Stimulated activated CD4-positive, alpha-beta T cell treated with anti-CD3 and anti-CD28 coated beads, TNF-alpha, amount 100 ng/mL, for 48 hours (primary cell): ENCODE results near the gene TRAFD1.

Source experiments
- DNase-seq, 3 donors: peaks; one replicate each; pipeline ENCODE4 v3.0.0-alpha.2; 2020; ENCODE audit warnings: low read depth in 3 of 3

Gene TRAFD1

DNA sequence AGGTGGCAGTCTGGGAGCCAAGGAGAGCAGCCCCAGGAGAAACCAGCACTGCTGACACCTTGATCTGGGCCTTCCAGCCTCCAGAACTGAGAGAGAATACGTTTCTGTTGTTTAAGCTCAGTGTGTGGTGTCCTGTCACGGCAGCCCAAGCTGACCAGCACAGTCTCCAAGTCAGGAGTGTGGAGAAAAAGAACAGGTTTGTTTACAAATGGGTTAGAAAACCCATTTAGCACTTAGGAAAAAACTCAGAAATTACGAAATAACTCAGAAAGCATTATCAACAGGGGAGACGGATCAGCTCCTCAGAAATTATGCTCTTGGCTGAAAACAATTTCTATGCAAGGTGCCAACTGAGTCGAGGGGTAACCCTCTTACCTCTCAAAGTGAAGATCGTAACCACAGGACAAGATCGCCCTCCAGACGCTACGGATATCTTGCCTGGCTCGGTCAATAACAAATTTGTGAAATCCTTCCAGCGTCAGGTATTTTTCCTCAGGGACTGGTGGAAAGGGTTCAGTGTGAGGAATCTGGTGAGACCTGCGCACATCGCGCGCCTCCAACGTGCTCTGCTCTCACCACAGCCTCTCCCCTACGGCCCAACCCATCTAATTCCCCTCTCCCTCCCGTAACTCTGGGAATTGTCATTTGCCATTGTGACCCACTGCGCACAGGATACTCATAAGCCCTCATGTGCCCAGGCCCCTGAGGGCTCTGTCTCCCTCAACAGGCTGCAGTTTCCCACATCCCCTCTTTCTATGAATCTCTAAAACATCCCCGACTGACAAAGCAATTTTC, 50.2 kb downstream of the TRAFD1 start:
- no peak for DNase-seq

DNA sequence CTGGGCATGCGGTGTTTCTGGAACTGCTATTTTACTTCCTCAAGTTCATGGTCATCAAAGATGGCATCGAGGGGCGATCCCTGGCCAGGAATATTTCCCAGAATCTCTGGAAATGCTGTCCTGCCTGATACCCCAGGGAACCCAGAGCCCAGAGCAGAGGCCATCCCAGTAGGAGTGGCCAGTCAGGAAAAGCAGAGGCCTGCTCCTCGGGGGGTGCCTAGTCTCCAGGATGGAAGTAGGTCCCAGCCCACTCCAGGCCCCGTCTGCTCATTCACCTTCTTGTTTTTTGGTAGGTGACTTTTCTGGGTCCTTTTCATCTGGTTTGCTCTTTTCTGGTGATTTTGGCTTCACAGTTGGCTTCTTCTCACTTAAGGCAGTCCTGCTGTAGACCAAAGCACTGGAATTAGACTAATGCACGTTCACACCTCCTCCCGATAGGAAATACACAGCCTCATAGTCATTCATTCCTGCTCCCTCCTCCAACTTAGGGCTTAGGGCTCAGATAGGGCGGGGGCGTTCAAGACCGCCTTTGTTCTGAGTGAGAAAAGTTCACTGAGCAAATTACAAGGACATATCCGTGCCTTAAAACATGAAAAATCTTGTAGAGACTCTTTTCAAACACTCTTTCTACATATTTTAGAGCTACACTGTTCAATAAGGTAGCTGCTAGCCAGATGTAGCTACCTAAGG, 51.1 kb downstream of the TRAFD1 start:
- no peak for DNase-seq

DNA sequence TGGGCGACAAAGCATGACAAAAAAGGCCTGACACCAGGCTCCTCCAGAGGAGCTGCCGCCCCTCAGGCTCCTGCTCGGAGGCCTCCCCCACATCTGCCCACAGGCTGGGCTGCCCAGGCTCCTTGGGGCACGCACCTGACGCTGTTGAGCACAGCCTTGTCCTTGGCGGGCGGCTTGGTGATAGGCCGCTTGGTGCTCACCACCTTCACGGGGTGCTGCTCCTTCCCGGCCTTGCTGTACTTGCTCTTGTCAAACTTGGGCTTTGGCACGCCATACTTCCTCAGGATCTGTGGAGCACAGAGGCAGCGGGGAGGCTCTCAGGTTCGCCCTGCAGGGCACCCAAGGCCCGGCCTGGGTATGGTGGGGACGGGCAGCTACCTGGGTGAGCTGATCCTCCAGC, 53.4 kb downstream of the TRAFD1 start:
- DNase-seq: no peak

DNA sequence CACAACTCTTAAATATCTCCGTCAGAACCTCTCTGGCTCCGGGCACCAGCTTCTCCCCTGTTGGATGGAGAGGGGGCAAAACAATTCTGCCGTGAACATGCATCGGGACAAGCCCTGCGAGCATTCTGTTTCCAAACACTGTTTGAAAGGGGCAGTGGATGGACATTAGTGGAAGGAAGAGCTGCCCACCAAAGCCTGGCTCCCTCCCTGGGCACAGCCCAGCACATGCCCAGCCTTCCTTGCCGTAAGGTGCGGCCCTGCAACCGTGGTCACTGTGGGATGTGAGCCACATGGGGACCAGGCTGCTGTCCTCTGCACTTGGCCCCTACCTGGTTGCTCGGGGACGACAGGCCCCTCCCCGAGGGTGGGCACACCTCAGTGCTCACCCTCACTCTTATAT, 54.0 kb downstream of the TRAFD1 start:
- DNase-seq: no peak

DNA sequence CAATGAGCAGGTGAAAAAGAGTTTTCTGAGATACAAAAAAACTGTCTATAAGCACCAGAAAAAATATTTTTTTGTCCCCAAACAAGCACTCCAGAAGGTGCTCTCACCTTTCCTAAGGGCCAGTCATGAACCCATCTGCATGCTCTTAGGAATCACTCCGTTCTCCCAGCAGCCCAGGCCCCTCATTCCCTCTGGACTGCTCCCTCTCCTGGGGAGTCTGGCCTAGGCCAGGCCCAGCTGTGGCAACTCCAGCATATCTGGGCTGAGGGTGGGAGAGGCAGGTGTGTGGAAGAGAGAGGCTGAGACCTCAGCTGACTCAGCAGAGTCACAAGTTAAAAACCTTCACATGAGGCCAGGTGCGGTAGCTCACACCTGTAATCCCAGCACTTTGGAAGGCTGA, 54.6 kb downstream of the TRAFD1 start:
- DNase-seq: no peak

DNA sequence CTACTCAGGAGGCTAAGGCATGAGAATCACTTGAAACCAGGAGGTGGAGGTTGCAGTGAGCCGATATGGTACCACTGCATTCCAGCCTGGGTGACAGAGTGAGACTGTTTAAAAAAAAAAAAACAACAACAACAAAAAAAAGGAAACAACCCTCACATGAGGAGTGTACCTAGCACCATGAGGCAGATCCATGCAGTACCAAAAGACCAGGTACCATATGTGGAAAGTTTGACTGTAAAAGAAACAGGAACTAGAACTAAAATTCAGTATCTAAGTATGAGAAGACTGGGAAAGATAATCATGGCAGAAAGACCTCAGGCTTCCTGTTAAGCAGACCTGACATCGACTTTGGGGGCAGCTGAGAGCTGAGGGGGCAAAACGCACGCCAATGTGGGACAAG, 55.1 kb downstream of the TRAFD1 start:
- DNase-seq: no peak

DNA sequence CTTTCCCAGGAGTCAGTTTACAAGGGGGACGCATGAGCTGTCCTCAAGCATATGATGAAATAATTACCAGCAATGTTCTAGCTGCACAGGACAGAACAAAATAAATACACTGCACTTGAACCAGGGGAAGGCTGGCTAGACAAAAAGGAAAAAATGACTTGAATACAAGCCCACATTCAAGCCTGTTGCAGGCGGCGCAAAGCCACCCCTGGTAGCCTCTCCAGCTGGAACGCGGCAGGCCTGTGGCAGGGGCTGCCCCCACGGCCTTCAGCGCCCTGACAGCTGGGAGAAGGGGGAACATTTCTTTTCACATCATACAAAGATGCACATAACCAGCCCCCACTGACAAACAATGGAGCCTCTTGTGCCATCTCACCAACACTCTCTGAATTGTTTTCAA, 57.1 kb downstream of the TRAFD1 start:
- no peak for DNase-seq

DNA sequence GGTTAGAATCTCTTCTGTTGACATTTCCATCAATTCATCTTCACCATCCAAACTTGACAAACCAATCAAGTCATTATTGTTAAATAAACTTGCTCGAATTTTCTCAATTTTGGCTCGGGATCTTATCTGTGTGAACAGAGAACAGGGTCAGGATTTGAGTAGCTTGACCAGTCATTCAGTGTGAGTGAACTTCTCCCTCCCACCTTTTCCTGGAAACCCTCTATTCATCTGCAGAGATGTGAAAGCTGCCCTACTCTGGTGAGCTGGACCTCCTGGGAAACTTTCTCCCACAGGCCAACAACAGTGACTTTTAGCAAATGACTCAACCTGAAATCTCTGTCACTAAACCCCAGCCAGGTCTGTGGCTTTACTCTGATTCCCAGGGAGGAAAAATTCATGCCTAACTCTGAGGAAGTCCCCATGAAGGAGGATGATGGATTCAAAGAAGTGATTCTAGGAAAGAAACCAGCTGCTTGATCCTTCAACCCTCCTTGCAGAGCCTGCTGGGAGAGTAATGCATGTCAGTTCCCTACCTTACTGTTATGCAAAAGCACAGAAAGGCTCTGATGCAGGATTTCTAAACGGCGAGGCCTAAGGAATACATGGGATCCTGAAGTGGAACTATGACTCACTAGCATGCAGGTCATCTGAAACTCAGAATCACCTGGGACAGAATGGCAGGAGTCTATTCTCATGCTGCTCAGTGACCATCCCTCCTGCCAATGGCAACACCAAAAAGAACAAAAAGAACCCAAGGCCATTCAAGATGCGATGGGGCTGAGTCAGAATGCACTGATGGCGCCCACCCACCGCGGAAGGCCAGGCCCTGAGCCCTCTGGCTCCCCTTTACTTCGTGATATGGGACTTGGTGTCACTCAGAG, 58.0 kb downstream of the TRAFD1 start:
- peak; percentile 12 to 27 (median 22) for DNase-seq

DNA sequence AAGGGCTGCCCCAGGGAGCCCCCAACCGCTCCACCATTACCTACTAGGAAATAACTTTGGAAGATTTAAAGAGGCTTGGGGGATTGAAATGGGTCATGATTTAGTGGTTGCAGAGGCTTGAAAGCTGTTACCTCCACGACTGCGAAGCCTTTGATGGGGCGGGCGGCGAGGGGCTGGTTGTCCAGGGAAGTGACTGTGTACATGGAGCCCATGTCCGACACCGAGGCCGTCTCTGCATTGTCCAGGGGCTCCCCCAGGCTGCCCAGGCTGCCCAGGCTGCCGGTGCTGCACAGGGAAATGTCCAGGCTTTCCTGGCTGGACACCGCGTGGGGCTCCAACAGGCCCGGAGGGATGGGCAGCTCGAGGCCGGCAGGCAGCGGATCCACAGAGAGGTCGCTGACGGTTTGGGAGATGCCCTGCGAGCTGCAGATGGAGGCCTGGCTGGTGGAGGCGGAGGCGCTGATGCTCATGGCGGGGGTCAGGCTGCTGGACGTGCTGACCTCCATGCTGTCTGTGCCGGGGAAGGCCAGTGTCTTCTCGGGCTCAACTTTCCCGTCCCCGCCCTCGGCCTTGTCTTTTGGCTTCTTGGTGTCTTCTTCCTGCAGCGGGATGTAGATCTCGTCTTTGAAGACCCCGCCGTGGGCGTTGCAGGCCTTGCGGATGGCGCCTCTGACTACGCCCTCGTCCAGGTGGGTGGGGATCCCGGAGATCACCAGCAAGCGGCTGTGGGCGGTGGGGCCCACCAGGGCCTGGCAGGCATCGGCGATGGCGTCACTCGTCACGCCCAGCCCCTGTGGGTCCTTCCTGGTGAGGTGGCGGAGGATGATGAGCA, 58.9 kb downstream of the TRAFD1 start:
- no peak for DNase-seq

DNA sequence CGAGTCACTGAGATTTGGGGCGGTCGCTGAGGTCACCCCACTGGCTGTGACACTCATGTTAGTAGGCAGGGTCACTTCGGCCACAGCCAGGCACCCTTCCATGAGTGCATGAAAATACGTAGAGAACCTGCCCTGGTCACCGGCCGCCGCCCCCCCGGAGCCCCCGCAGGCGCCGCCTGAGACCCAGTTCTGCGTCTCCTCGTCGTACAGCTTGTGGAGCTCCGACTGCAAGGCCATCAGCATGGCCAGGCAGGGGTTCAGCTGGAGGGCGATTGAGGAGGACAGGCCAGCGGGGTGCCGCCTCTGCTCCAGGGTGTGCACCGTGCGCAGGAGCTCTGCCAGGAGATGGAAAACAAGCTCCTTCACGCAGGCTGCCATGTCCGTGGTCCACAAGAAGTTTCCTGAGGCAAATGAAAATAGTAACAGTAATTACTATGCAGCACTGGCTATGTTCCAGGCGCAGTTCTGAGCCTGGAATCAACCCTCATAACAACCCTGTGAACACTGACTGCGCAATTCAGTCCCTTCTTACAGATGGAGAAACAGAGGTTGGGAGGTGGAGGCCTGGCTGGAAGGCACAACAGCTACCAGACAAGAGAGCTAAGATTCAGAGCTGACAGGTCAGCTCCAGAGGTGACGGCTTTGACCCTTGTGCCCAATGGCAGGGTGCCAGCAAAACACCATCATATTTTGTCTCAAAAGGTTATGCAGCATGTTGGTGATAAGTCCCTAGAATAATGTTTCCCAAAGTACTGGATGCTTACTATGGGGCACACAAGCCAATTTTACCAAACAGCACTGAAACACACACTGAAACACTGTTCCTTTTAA, 59.9 kb downstream of the TRAFD1 start:
- DNase-seq: no peak

DNA sequence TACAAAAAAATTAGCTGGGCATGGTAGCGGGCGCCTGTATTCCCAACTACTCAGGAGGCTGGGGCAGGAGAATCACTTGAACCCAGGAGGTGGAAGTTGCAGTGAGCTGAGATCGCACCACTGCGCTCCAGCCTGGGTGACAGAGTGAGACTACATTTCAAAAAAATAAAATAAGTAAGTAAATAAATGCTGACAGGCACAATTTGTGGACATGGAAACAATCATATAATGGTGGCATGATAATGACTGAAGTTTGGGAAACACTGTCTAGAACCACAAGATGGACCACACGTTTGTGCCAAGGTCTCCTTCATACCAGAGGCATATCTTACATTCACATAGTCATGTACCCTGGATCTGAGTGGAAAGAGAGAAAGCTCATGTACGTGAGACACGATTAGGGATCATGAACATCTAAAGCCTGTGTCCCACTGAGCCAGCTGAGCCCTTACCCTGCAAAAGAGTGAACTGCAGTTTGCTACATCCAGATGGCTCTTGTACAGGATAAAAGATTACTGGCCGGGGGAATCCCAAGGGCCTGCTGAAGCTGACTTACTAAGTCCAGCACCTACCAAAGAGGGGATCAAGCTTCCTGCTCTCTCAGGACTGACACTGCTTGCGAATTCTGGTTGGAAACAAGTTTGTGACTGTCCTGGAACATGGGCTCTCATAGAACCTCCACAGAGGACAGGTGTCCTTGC, 62.9 kb downstream of the TRAFD1 start:
- DNase-seq: no peak

DNA sequence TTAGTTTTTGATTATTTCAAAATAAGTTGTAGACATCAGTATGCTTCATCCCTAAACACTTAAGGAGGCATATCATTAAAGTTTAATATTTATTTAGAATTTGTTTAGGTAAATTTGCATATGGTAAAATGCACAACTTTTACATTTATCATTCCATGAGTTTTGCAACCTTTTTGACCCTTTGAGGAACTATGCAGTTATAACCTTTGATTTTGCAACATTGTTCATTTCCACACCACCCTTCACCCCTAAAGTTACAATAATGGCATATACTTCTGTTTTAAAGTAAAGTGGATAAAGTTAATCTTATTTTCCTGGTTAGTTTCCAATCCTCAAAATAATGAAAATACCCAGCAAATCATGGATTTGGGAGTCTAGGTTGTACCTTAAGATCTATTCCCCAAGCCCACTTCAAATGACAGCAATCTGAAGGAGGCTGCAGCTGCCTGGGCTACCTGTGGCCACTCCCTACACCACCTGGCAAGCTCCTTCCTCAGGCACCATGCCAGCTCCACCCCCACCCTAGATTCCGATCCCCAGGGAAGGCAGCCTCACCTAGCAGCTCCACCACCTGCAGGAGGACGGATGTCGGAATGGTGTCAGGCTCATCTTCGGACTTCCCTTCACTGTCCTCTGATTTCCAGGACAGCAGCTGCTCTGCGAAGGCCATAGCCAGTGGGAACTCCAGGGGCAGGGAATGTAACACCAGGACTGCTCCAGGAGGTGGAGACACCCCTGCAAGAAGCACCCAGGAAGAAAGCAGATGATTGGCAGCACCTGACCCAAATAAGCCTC, 65.1 kb downstream of the TRAFD1 start:
- no peak for DNase-seq

DNA sequence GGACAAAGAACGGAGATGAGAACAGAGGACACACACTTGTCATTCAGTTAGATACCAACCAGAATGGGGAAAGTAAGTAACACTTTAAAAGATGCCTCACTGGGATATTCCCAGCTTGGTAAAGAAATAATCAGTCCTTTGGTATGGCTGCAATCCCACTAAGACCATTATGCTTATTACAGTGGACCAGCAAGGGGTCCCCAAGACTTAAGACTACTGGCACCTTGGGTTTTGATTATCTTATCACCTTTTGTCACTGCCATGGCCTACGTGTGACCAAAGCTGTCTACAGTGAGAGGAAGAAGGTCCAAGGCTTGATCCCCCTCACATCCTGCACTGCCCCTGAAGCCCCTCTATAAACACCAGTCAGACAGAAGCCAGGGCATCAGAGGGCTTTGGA, 65.8 kb downstream of the TRAFD1 start:
- DNase-seq: no peak

DNA sequence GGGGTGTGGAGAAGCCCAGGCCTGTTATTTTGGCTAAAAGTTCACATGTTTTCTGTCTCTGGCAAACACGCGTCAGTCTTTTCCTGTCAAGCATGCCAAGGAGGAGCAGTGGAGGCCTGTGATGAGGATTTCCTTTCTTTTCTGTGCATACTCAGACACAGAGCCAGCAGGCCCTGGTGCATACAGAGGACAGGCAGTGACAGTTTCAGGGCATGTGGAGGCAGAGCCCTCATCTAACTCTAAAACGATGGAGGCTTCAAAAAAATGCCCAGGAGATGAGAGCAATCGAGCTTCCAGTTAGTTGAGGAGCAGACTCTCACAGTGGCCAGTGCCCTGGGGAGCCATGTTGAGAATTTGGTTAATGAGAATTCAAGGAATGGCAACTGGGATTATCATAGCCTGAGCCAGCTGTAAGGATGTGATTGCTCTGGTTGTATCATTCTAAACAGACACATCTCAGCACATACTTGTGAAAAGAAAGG, 66.5 kb downstream of the TRAFD1 start:
- DNase-seq: no peak

DNA sequence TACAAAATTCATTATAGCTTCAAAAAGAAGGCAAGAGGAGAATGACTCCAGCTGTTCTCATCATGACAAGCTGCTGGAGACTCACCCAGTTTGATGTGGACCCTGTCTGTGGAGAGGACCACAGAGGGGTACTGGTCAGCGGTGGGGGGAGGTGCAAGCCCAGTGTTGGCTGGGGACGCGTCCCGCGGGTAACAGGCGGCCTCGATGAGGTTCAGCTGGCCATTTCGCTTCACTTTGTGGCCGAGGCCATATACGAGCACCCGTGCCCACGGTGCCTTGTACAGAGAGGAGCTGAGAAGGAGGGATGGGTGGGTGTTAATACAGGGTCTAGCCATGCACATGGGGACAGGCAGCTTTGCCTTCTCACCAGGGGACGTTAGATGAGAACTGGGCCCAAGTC, 67.1 kb downstream of the TRAFD1 start:
- DNase-seq: no peak

DNA sequence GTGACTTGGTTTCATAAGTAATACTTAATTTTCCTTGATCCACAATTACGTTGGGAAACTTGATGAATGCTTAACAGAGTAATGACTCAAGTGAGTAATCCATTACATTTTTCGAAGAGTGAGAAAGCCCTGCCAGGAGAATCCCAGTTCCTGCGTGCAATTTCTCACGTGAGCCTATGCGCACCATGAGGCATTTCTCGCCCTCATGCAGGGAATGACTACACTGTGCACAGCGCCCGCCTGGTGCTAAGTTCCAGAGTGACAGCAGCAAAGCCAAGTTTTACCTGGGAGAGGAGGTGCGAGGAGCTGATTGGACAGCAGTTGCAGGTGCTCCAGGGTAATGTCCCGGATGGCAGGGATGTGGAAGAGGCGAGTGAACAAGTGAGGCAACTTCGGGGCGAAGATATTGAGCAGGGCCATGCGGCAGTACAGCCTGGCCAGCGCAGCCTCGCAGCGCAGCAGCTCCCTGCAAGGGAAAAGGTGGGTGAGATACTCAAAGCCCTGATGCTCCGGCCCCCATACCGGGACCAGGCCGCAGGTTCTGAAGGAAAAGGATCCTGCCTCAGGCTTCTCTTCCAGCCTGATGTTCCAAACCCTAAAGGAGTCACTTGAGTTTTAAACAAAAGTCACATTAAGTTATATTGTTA, 69.4 kb downstream of the TRAFD1 start:
- DNase-seq: no peak

DNA sequence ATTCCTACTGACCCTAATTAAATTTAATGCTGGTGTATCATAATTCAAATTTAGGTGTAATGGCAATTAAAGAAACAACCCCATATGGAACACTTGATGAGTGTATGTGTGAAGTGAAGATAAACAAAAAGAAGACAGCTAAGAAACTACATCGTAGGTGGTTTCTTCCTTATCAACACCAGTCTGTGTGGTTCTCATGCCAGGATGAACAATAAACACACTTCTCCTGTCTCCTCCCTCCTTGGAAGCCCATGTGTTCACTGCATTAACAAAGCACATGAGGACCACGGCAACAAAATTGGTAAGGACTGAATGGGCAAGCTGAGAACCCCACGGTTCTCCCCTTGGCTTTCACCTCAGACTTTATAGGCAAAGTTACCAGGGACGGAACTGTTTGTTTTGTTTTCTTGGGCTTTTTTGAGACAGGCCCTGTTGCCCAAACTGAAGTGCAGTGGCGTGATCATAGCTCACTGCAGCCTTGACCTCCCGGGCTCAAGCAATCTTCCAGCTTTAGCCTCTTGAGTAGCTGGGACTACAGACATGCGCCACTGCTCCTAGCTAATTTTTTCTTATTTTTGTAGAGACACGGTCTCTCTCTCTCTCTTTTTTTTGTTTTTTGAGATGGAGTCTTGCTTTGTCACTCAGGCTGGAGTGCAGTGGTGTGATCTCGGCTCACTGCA, 71.0 kb downstream of the TRAFD1 start:
- DNase-seq: no peak
